GM18505 (cell line): ENCODE measurements around the gene SETD5.

Experiments
- ATAC-seq: cut with Tn5 transposase; IDR thresholded peaks from one replicate; pipeline ENCODE4 v1.9.1; 2021; ENCODE audit not compliant: unreplicated experiment
- POLR2A ChIP-seq: IDR thresholded peaks from 4 replicates; pipeline ENCODE4 v1.6.1; 2011; ENCODE audit warnings: borderline replicate concordance; ENCODE audit not compliant: insufficient read depth, insufficient read length; ENCODE audit errors: extremely low read depth

SETD5 gene

DNA sequence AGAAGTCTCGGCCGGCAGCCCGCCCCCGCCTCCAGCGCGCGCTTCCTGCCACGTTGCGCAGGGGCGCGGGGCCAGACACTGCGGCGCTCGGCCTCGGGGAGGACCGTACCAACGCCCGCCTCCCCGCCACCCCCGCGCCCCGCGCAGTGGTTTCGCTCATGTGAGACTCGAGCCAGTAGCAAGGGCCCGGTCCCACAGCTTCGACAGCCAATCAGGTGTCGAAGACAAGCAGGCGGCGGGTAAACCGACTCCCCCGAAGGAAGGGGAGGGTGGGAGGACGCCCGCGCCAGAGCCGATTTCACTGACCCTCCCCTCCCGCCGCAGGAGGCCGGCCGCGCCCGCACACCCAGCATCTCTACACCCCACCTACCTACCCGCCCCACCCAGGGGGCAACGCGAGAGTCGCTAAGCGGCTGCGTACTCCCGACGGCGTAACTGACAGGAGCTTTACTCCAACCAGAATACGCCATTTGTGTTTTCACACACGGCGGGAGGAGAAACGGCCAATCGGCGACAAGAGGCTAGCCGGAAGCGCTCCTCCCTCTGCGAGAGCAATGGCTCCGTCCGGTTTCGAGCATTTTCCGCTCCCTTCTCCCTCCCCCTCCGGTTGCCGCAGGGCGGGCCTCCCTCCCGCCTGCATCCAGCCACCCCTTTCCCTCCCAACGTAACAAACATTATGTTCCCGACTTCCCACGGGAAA lies 633 bp upstream of the SETD5 start:
- peak; percentile 67 for ATAC-seq
- TF ChIP-seq POLR2A = no peak

DNA sequence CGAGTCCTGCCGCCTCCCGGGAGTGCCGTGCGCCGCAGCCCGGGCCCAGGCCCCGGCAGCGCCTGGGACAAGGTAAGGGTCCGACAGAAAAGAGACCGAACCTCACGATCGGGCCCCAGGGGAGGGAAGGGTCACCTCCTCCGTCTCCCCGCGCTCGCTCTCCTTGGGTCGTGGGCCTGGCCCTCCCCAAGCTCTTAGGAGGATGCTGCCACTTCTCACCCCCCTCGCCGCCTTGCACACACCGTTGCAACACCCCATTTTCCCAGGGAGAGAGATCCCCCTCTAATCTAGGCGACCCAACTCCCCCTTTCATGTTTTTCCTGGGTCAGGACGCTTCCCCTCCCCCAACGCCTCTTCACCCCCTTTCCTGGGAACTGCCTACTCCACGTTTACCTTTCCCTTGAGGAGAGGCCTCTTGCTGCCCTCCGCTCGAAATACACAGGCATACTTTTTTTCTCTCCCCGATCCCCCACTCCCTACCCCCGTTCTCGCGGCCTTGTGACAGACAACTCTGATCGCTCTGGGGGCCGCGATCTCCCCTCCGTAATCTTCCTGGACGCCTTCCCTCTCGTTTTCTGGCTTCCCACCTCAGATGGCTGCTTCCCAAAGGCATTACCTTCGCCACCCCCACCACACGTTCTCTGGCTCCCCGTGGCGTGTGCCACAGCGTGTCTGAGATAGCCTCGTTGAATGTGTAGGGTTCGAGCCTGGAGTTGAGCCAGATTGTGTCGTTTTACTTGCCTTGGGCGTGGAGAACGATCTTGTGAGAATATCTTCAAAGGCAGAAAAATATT lies 688 bp downstream of the SETD5 start:
- no peak for TF ChIP-seq POLR2A
- no peak for ATAC-seq

DNA sequence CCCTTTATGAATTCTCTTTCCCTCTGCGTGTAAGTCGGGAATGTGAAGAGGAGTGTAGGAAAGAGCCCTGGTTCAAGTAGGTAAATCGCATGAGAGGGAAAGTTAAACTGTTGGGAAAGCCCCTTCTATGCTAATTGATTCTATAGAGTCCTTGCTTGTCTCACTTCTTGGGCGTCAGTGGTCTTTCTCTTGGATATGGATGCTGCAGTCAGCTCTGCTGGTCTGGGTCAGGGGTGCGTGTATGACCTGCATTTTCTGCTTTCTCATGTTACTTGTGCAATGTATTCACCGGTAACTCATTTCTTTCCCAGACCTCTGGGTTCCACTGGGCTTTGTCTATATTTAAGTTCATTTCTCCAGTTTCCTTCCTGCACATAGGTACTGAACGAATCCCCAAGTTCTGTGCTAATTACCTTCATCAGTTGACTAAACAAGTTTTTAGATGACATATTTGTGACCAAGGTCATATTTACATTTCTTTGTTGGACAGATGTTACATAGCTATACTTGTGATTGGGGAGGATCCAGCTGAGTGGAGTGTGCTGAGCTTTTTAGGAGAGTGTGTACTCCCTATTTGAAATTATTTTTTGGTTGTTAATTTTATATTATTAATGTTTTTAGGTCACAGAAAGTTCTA lies 1.4 kb downstream of the SETD5 start:
- no peak for TF ChIP-seq POLR2A
- ATAC-seq = no peak

DNA sequence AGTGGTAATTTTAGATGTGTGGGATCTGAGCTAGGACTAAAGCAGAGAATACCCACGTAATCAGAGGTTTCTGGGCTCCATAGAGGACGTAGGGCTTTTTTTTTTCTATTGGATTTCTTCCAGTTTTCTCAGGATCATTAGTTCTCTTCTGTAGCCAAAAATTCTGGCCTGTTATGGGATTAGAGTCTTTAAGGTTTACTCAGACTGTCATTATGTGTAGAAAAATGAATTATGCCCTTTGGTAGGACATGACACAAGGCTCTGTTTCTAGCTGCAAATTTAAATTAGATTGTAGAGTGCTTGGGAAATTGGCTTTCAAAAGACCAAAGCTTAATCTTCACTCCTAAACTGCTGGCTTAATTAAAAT lies 1.9 kb downstream of the SETD5 start:
- no peak for TF ChIP-seq POLR2A

DNA sequence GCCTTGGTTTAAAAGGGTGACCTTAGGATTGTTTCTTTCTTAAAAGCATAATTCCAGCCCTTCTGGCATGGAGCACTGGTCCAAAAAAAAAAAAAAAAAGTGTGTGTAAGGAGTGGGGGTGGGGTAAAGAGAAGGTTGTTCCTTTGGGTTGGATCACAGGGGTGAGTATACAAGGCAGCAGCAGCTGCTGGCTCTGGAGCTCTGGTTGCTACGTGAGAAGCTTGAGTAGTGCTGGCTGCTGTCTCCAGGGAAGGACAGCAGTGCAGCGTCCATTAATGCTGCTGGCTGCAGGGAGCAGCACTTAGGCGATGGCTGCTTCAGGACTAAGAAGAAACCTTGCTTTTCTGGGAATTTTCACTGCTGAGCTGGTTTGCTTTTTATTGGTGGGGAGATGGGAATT lies 2.3 kb downstream of the SETD5 start:
- no peak for ATAC-seq
- TF ChIP-seq POLR2A = no peak

More for the DNA sequence above, 1.9 kb downstream of the SETD5 start:
- ATAC-seq = no peak

DNA sequence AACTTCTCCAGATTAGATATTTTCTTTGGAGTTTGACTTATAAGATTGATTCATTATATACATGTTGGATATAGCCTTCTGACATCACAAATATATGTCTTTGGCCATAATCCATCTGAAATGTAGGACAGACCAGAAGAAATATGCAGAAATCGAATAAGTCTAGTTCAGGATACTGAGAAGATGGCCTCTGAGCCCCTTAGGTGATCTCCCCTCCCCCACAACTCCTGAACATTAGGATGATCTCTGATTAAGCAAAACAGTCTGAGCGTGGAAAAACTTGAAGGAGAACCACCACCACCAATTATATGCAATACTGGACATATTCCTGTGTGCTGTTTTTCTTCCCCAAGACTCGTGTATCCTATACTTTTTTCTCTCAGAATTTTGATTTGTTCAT lies 3.2 kb downstream of the SETD5 start:
- ATAC-seq = no peak
- TF ChIP-seq POLR2A = no peak

DNA sequence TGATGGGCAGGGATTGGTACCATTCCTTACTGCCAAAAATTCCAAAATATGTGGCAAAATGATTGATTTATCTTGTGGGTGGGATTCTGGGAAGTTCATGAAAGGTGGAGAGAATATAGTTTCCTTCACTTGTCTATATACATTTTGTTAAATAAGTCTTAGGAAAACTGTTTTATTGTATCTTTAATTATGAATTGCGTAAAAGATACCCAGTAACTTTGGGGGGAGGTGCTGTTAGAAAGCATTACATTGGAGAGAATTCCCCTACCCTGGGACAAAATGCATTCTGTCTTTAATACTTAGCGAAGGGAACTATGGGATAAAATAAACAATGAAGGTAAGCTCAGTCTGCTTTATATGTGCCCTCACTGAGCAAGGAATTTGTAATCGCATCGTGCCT lies 4.6 kb downstream of the SETD5 start:
- no peak for ATAC-seq
- TF ChIP-seq POLR2A = no peak

DNA sequence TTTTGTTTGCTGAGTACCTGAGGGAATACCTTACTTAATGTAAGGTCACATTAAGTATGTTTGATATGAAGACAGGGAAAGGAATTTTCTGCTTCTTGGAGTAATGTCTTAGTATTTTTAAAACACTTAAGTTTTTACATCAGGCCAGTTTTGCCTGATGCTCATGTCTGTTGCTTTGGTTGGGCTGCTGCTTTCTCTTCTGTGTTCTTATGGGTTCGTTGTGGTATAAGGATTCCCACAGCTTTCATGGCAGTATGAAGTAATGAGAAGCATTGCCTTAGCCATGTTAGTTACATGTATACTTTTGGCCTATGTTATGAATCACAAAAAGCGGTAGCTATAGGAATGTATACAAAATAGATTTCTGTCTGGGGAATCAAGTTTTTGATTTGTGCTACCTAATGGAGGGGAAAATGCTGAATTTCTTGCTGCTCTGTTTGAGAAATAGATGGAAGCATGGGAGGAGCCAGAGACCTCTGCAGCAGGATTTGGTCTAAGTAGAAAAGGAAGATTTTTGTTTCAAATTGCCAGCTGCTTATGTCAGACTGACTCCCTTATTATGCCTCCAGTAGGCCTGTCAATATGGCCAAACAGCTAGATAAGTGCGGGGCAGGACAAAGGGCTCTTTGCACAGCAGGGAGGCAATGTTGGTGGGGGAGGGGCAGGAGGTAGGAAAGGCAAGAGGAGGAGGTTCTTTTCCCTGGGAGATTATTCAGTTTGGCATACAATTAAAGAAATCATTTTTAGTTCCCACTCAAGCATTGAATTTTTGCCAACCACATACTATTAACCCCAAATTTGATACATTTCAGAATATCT lies 5.2 kb downstream of the SETD5 start:
- ATAC-seq = no peak
- TF ChIP-seq POLR2A = no peak

DNA sequence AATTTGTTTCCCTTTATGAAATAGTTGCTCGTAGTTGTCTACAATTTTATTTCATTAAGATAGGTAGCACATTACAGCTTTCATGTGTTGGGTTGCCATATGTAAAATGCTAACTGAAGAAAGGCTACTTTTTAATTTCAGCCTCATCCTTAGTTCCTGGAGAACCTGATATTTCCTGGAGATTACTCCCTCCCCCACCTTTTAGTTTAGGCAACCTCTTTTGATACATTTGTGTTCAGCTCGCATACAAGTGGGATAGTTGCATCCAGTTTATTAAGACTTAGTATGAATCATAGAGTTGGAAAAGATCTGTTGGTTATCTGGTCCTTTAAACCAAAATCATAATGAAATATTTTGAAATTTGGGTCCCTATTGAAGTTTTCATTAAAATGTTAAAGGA lies 6.0 kb downstream of the SETD5 start:
- no peak for ATAC-seq
- no peak for TF ChIP-seq POLR2A

DNA sequence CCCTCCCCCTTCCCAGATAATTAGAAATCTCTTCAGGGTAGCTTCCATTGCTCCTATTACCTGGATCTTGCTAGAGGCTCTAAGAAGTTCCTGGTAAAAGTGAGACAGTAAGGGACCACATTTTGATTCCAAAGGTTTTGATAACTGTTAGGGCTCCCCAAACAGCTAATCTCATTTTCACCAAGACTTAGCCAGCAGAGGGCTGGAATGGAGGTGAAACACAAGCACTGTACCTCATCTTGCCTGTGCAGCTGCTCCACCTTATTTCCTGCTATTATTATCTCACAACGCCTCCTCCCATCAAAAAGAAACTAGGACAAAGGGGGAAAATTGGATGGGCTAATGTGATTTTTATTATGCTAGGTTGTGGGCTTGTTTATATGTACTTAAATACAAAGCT lies 7.3 kb downstream of the SETD5 start:
- no peak for TF ChIP-seq POLR2A
- ATAC-seq = no peak

DNA sequence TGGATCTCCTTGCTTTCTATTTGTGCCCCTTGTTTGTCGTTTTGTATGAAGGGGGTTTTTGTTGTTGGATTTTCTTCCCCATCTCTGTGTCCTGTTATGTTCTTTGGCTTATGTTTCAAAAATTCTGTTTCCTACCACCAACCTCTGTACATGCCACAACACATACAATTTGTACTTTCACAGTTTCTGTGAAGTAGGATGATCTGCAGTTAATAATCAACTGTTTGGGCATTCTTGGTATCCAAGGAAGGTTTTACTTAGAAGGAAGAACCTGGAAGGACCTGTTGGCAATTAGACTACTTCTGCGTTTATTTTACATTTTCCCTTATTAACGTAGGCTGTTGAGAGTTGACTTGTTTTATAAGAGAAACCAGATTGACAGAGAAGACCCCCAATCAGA lies 8.3 kb downstream of the SETD5 start:
- ATAC-seq = no peak
- TF ChIP-seq POLR2A = no peak

DNA sequence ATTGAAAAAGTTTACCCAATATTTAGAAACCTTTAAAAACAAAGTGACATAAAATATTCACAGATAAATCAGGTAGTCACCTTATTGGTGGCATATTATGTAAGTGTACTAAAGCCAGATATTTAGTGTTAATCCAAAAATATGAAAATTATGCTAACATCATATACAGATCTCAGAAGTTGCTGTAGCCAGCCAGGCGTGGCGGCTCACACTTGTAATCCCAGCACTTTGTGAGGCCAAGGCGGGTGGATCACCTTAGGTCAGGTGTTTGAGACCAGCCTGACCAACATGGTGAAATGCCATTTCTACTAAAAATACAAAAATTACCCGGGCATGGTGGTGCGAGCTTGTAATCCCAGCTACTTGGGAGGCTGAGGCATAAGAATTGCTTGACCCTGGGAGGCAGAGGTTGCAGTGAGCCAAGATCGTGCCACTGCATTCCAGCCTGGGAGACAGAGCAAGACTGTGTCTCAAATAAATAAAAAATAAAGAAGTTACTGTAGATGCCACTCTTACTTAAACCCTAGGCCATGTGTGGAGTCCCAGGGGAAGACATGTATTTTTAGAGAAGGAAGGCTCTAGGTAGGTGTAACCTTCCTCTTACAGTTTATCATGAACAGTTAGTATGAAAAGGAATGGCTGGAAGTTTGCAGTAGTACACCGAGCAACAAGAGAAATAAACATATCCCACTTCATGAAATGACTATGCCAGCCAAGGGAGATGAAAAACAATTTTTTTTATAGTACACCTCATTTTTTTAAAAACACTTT lies 9.6 kb downstream of the SETD5 start:
- ATAC-seq = no peak
- no peak for TF ChIP-seq POLR2A
